HUDEP-2 (cell line): ENCODE results near the gene COL23A1.

ENCODE experiments used
- DNase-seq, 76 experiments: peaks; one replicate each; lab custom pipeline; 2025; ENCODE audit not compliant: unreplicated experiment in 76 of 76; lab: John Stamatoyannopoulos, UW

COL23A1 gene

GRCh38 chr5:178536541-178537466 is 53.4 kb downstream of the COL23A1 start:
- DNase-seq: no peak

- peak in 72 of 76 experiments; percentile 15 to 92 (median 62) for DNase-seq
These were observed 54.7 kb downstream of the COL23A1 start for GRCh38 chr5:178535299-178536175.

GRCh38 chr5:178533136-178533535 is 57.1 kb downstream of the COL23A1 start:
- DNase-seq: no peak

- DNase-seq: no peak
These were observed 57.5 kb downstream of the COL23A1 start for GRCh38 chr5:178532666-178533065.

- no peak for DNase-seq
These were observed 58.0 kb downstream of the COL23A1 start for GRCh38 chr5:178532236-178532635.

- DNase-seq: no peak
These were observed 58.4 kb downstream of the COL23A1 start for GRCh38 chr5:178531786-178532185.

- DNase-seq: no peak
These were observed 59.7 kb downstream of the COL23A1 start for GRCh38 chr5:178530526-178530925.

- no peak for DNase-seq
These were observed 61.1 kb downstream of the COL23A1 start for GRCh38 chr5:178529080-178529479.

GRCh38 chr5:178527458-178528307 is 62.5 kb downstream of the COL23A1 start:
- no peak for DNase-seq

GRCh38 chr5:178526773-178527457 is 63.3 kb downstream of the COL23A1 start:
- no peak for DNase-seq

- no peak for DNase-seq
These were observed 64.1 kb downstream of the COL23A1 start for GRCh38 chr5:178525906-178526732.

- no peak for DNase-seq
These were observed 65.9 kb downstream of the COL23A1 start for GRCh38 chr5:178524093-178524882.

- no peak for DNase-seq
These were observed 67.8 kb downstream of the COL23A1 start for GRCh38 chr5:178522361-178522760.

GRCh38 chr5:178520851-178521250 is 69.3 kb downstream of the COL23A1 start:
- no peak for DNase-seq

- no peak for DNase-seq
These were observed 70.4 kb downstream of the COL23A1 start for GRCh38 chr5:178519804-178520203.

GRCh38 chr5:178519155-178519554 is 71.0 kb downstream of the COL23A1 start:
- DNase-seq: no peak

- no peak for DNase-seq
These were observed 73.5 kb downstream of the COL23A1 start for GRCh38 chr5:178516504-178517235.
